ENCODE data around the gene BPHL. TPM values are rescaled to one million over a fixed set of nuclear protein-coding genes. Genes with fewer than 3 reads are reported as not detected.
"Not testable (repeated sequence)": the region's sequence is repeated elsewhere in the genome, so short reads cannot be mapped to it uniquely, and the experiment has no call there.

BPHL gene
- total RNA-seq, 1 experiment from 2014 or later = 75.5 TPM

DNA sequence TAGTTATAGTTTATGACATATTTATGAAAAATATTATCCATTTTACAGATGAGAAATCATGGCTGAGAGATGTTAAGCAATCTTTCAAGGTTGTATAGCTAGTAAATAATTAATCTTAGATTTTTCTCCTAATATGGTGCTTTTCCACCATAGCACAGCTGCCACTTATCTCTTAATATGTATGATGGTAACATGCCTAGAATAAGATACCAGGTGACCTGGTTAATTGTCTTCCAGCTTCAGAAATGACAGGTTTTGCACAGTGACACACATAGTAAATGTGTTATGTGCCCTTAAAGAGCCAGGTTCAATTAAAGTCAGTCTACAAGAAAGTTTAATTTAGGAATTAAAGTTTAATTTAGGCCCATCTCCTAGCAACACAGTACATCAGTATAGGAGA is 24.0 kb downstream of the BPHL start:
- no peak for DNase-seq (ENCODE audit: low read depth, low spot score)
- in situ Hi-C loops (cut with HindIII; ENCODE audit: low pct_unique_long_range_greater_than_20kb, low sequenced_read_pairs) = no loop called here

DNA sequence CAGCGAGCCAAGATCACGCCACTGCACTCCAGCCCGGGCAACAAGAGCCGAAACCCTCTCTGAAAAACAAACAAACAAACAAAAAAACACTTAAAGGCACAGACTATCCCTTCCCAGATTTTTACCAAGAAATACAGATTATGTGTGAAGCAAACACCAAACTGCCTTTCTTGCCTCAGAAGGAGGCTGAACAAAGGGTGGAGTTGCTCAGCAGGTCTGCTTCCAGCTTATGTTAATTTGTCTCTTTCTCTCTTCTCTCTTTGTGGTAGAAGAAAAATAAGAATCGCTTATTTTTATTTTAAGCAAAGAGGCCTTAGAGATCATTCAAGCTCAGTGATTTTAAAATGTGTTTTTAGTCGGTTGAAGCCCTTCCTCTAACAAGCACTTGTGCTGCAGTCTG is 24.6 kb downstream of the BPHL start:
- no peak for DNase-seq (ENCODE audit: low read depth, low spot score)
- in situ Hi-C loops (cut with HindIII; ENCODE audit: low pct_unique_long_range_greater_than_20kb, low sequenced_read_pairs) = no loop called here

DNA sequence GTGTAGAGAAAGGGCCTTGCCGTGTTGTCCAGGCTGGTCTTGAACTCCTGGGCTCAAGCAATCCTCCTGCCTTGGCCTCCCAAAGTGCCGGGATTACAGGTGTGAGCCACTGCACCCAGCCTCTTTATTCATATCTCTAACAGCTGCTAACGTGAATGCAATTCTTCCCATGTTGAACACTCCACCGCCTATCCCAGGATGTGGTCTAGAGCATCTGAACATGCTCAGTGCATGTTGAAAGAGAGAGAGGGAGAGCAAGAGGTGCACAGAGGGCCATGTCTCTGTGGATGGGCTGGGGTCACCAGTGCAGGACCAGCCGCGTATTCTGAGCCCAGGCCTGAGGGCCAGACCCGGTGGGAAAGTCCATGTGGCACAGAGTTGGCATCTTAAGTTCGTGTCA is 26.1 kb downstream of the BPHL start:
- no peak for DNase-seq (ENCODE audit: low read depth, low spot score)
- in situ Hi-C loops (cut with HindIII; ENCODE audit: low pct_unique_long_range_greater_than_20kb, low sequenced_read_pairs) = no loop called here

DNA sequence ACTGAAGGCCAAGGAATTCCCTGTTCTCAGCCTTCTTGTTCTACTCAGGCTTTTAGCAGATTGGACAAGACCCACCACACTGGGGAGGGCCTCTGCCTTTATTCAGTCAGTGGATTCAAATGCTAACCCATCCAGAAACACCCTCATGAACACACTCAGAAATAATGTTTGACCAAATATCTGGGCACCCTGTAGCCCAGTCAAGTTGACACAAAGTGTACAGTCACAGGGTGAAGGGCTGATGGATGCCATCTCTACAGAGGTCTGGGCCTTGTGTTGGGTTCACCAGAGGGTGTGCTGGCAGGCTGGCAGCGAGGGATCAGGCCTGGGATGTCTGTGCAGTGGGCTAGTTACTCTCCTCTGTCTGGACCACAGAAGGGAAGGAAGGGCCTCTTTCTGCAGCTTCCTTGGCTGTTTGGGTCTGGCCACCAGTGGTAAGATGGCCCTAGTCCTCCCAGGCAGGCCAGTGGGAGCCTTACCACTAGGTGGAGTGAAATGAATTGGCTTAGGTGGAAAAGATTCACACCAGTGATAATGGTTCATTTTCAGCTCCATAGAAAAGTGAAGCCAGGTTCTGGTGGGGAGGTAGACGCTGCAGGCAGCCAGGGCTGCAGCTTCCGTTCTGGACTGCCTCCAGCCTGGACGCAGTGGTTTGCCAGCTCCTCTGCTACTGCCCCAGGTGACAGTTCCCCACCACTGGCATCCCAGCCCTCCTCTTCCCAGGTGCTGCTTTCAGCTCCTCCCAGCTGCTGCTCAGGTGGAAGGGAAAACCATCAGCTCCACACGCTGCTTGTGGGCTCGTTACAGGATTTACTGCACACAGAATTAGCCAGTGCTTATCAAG is 29.6 kb downstream of the BPHL start:
- in situ Hi-C loops (cut with HindIII; ENCODE audit: low pct_unique_long_range_greater_than_20kb, low sequenced_read_pairs) = no loop called here
- DNase-seq (ENCODE audit: low read depth, low spot score) = peak; percentile 44

DNA sequence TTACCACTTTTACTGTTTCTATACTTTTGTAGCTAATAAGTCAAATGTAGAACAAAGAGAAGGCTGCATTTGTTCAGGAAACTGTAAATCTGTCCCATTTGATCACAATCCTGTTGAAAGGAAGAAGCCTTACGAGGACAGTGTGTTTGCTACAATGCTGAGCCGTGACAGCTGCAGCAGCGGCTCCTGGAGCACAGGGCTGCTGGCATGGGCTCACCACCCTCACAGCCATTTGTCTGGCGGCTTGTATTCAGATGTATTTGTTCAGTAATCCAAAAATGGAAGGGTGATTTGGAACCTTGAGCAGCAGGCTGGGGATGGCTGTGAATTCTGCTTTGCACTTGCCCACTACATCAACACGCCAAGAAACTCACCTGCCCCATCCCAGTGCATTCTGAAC is 33.2 kb downstream of the BPHL start:
- in situ Hi-C loops (cut with HindIII; ENCODE audit: low pct_unique_long_range_greater_than_20kb, low sequenced_read_pairs) = no loop called here
- DNase-seq (ENCODE audit: low read depth, low spot score) = no peak

DNA sequence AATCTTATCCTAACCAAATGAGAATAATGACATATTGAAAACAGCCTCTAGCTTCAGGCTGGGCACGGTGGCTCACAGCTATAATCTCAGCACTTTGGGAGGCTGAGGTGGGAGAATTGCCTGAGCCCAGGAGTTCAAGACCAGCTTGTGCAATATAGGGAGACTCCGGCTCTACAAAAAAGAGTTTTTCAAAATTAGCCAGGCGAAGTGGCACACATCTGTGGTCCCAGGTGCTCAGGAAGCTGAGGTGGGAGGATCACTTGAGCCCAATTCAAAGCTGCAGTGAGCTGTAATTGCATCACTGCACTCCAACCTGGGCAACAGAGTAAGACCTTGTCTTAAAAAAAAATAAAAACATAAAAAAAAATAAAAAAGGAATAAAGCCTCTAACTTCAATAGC is 34.2 kb downstream of the BPHL start:
- in situ Hi-C loops (cut with HindIII; ENCODE audit: low pct_unique_long_range_greater_than_20kb, low sequenced_read_pairs) = no loop called here
- DNase-seq (ENCODE audit: low read depth, low spot score) = no peak

DNA sequence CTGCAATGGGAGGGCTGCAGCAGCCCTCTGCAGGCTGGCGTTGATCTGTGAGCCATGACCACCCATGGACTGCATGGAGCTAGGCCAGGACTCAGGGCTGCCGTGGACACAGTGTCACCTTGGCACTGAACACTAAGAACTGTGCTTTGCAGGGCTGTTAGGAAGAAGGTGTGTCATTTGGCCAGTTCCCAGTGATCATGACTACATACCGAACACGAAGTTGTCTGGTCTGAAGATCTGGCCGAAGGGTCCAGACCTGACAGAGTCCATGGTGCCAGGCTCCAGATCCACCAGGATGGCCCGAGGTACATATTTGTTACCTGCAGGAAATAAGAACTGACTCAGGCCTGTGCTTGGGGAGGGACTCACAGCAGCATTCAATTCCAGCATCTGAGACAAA is 36.9 kb downstream of the BPHL start:
- in situ Hi-C loops (cut with HindIII; ENCODE audit: low pct_unique_long_range_greater_than_20kb, low sequenced_read_pairs); DNase-seq (ENCODE audit: low read depth, low spot score): not testable (repeated sequence)

DNA sequence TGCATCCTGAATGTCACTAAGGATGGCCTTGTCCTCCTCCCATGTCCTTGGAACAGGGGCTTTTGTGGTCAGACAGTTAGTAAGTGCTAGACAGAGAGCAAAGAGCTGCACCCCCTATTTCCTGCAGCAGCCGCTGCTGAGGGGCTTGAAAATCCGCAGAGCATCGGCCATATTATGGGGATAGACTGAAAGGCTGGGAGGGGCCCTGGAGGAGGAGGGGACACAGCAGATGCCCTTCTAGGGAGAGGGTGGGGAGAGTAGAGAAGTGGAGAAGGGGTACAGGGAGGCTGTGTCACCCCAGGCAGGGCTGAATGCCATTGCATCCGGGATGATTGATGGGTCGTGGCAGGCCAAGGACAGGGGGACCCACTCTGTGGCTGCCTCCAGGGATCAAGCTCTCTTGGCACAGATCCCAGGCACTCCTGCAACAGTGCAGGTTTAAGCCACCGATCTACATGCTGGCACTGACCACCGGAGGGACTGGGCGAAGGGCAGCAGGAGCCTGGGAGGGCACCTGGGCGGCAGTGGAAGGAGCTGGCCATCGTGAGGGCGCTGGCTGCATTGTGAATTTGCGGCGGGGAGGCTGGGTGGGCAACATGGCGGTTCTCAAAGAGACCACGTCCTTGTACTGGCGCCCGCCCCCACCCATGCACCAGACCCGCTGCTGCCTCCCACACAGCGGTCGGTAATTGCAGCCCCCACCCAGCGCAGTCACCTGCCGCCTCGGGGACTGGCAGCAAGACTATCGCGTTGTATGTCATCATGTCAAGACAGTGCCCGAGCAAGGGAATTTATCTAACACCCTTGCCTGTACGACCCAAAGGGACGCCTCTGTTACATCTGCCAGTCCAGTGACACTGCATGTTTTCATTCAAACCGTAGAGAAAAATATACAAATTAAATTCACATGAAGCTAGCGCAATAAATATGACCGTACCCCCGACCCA is 37.9 kb downstream of the BPHL start:
- peak; percentile 34 for DNase-seq (ENCODE audit: low read depth, low spot score)
- in situ Hi-C loops (cut with HindIII; ENCODE audit: low pct_unique_long_range_greater_than_20kb, low sequenced_read_pairs) = not testable (repeated sequence)

DNA sequence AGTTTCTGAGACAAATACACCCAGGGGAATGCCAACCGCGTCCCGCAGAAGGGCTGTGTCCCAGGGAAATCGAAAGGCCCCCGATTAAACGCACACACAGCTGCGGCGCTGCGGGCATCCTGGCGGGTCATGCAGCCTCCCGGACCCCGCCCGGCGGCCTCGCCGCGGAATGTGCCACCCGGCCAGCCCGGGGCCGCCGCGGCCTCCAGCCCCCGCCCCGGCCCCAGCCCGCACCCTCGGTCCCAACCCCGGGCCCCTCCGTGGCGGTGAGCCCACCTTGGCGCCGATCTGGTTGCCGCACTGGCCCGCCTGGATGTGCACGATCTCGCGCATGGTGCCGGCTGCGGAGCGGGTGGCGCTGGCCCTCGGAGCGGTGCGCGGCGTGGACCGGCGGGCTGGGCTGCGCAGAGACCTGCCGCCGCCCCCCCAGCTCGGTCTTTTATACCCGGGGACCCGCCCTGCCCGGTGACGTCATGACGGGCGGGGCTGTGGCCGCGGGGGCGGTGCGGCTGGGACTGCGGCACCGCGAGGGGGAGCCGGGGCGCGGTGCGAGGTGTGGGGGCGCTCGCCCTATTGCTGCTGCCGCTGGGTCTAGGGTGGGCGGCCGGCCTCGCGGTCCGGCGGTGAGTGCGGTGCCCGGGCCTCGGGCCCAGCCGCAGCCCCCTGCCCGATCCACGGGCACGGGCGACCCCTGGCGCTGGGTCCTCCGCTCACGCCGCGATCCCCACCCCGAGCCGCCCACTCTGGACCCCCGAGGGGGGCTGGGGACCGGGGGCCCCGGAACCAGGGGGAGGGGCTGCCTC is 38.8 kb downstream of the BPHL start, which contains the start of gene TUBB2A:
TUBB2A (minus strand) TSS at position 414 of the 803 bp plus-strand sequence; CDS start at position 333, 81 bp downstream.
- in situ Hi-C loops (cut with HindIII; ENCODE audit: low pct_unique_long_range_greater_than_20kb, low sequenced_read_pairs) = no loop called here

DNA sequence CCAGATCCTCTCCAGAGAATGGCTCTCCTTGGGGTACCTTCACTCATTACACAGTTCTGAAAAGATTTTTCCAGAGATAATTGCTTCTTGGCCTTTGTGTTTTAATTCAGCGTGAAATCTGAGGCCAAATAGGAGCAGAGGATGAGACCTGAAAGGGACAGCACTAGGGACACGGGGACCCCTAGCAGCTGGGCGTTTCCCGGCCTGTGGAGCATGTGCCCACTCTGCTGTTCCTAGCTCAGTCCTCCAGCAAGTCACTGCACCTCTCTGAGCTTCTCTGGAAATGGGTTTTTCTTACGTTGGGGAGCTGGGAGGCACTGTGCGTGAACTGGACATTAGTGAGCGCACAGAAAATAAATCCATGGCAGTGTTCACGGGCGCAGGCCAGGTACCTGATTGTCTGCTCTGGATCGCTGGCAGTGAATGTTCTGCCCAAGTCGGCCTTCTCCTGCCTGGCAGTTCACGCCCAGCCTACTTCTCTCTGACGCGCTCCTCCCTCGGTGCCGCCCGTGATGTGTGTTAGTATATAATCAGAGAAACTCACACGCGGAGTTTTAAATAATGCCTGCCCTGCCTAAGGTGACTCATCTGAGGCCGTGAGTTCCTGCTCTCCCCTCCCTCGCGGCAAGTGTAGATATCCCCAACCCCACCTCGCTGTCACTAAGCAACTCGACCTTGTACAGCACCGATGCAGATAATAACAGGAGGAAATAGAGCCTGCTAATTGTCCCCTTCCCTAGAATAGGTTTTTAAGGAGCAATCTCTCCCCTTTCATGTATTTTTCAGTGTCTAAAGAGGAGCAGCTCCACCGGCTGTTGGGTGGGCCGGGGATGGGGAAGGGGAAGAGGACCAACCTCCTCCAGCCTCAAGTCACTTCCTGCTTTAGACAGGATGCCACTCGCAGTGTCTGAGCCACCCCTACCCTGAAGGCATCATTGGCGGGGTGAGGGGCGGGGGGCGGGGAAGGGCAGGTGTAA is 41.6 kb downstream of the BPHL start:
- DNase-seq (ENCODE audit: low read depth, low spot score) = no peak
- in situ Hi-C loops (cut with HindIII; ENCODE audit: low pct_unique_long_range_greater_than_20kb, low sequenced_read_pairs) = no loop called here

More for the DNA sequence above, 38.8 kb downstream of the BPHL start, which contains the start of gene TUBB2A:
- peak; percentile 83 for DNase-seq (ENCODE audit: low read depth, low spot score)

DNA sequence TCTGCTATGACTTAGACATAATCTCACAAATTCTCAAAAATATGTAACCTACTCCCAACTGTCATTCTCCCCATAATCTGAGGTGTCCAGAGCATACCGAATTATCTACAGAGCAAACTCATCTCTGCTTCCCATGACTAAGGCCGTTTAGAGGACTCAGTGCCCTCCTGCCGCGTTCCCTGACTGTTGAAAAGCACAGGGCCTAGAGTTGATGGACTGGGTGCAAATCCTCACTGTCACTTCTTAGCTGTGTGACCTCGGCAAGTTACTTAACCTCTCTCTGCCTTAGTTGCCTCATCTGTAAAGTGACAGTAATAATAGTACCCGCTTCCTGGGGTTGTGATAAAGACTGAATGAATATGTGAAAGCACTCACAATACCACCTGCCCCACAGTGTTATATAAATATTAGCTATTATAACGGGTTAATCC is 43.6 kb downstream of the BPHL start:
- DNase-seq (ENCODE audit: low read depth, low spot score) = peak; percentile 56
- in situ Hi-C loops (cut with HindIII; ENCODE audit: low pct_unique_long_range_greater_than_20kb, low sequenced_read_pairs) = no loop called here

DNA sequence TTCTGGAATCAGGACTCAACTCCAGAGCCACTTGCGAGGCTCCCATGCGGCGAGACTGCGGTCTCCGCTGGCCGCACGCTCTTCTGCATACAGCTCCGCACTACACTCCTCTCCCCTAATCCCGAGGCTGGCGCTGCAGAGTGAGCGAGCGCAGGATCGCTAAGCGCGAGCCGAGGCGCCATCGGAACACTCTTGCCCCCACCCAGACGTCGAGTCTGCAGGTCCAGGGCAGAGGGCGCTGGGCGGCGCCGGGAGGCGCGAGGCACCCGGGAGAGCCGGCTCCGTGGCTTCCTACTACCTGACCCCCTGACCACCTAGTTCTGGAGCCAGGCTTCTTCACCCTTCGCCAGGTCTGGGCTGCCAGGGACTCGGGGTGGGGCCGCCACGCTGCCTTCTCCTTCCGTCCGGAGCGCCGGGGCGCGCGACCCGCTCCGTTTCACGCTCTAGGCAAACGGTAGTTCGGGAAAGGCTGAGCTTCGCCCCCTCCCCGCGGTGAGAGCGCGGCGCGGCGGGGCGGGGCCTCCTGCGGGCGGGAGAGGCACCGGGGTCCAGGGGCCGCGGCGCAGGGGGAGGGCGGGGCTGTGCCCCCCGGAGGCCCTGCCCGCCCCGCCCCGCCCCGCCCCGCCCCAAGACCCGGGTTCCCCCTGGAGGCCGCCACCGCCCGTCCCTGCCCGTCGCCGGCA is 44.2 kb downstream of the BPHL start:
- peak; percentile 89 for DNase-seq (ENCODE audit: low read depth, low spot score)
- in situ Hi-C loops (cut with HindIII; ENCODE audit: low pct_unique_long_range_greater_than_20kb, low sequenced_read_pairs) = no loop called here

DNA sequence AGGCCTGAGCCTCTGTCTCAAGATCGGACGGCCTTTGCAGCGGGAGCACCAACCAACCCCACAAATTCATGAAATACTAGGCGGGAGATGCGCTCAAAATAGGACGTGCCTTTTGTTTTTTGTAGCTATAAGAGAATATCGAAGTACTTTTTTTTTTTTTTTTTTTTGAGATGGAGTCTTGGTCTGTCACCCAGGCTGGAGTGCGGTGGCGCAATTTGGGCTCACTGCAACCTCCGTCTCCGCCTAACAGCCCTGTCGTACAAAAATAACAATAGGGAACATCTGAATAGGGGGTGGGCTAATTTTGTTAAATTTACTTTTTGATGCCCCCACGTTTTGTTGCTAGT is 44.7 kb downstream of the BPHL start:
- in situ Hi-C loops (cut with HindIII; ENCODE audit: low pct_unique_long_range_greater_than_20kb, low sequenced_read_pairs) = no loop called here
- DNase-seq (ENCODE audit: low read depth, low spot score) = no peak

DNA sequence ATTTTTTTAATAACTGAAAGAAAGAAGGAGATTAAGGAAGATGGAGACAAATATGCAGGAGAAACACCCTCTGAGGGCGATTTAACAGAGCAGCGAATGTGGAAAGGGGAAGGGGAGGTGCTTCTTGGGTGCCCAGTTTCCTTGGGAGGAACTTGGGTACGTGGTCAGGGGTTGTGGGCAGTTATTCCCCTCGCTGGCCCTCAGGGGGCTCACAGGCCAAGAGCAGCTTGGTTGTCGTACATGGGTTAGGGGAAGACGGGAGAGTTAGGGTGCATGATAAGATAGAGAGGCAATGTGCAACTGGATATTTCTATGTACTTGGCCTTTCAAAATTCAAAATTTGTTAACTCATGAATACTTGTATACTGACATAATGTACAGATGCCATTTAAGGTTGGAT is 45.9 kb downstream of the BPHL start:
- no peak for DNase-seq (ENCODE audit: low read depth, low spot score)
- in situ Hi-C loops (cut with HindIII; ENCODE audit: low pct_unique_long_range_greater_than_20kb, low sequenced_read_pairs) = no loop called here

DNA sequence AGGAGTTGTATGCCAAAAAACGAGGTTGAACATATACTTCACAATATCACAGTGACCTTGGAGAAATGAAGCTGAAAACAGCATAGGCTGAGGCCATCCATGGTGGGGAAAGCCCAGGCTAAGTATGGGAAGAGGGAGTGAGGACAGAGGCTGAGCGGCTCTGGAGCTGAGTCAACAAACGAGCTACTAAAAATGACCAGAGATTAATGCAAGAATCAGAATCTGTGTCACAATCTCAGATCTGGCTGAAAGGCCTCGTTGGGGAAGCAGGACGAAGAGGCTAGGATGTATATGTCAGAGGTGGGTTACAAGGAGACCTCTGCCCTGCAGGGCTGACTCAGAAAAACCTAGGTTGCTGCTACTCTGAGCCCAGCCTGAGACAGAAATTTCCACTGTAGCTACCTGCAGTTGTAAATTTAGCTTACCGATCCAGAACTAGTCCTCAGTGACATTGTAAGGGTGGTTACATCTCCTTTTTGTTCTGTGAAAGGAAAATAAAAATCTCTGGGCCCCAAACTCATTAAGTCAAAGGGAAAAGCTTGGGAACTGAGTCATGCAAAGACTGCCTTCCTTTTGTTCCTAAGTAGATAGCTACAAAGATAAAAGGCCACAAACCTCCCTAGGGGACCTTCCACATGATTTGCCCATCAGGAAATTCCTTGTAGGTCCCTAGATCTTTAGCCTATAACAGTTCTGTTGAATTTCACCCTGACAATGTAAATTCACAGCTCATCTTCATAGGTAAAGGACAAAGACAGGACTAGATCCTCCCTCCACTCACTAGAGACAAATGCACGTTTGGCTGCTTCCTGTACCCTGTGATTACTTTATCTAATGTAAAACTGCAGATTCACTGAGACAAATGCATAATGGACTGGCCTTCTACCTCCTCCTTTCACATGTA is 47.4 kb downstream of the BPHL start:
- in situ Hi-C loops (cut with HindIII; ENCODE audit: low pct_unique_long_range_greater_than_20kb, low sequenced_read_pairs) = no loop called here
- DNase-seq (ENCODE audit: low read depth, low spot score) = peak; percentile 71

All from SK-MEL-5 (cell line).